GM18868 (cell line): Measurements from ENCODE around the gene YKT6.

ENCODE experiments used
- ATAC-seq: cut with Tn5 transposase; IDR thresholded peaks from one replicate; pipeline ENCODE4 v1.9.1; 2021; ENCODE audit warnings: mild to moderate bottlenecking, moderate library complexity; ENCODE audit not compliant: unreplicated experiment

The YKT6 gene

GRCh38 chr7:44257213-44257612, 56.4 kb downstream of the YKT6 start:
- no peak for ATAC-seq

- peak; percentile 89 for ATAC-seq
Observed at GRCh38 chr7:44257618-44258422, 57.0 kb downstream of the YKT6 start.

GRCh38 chr7:44258423-44258760, 57.6 kb downstream of the YKT6 start:
- no peak for ATAC-seq

- ATAC-seq, result no peak
Observed at GRCh38 chr7:44258865-44259546, 58.2 kb downstream of the YKT6 start.

- no peak for ATAC-seq
Observed at GRCh38 chr7:44259547-44260457, 59.0 kb downstream of the YKT6 start.

- ATAC-seq, result no peak
Observed at GRCh38 chr7:44261240-44261639, 60.5 kb downstream of the YKT6 start.

- ATAC-seq, result no peak
Observed at GRCh38 chr7:44262031-44262430, 61.3 kb downstream of the YKT6 start.

GRCh38 chr7:44263326-44264082, 62.7 kb downstream of the YKT6 start:
- no peak for ATAC-seq
